Measurements from ENCODE around the gene CRYBB1. TPM values are rescaled to one million over a fixed set of nuclear protein-coding genes. Genes with fewer than 3 reads are reported as not detected.

CRYBB1 gene
- total RNA-seq, 4 donors from 2014 or later: 1.0 TPM; not detected in 3

DNA sequence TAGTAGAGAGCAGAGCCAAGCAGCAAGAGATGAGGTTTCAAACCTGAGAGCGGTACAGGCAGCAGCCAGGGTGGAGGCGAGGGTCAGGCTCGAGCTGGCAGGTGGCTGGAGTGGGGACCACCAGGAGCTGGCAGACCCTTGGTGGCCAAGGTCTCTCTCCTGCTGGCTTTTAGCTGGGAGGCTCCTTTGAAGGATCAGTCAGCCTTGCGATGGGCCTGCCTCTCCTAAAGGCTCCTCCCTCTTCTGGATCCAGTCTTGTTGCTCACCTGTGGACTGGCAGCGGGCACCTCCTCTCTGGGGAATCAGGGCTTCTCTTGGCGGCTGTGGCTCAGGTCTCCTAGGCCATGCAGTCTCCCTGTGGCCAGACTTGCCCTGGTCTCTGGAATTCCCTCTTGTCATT lies 52.6 kb downstream of the CRYBB1 start:
- Histone ChIP-seq H3K36me3 (no peaks in the 10 kb centered on the region), H3K27ac (peak overlapping the region; percentile 81 to 84 (median 83)), H3K4me3 (replicated peaks in 1 of 3) (no peak overlapping the region), H3K4me1 (peaks cover 55 to 69% of the 10 kb centered on the region in 2 donors), H3K27me3 (no peaks in the 10 kb centered on the region), H3K9me3 (no peaks in the 10 kb centered on the region)
- peak; percentile 82 to 85 for DNase-seq
- TF ChIP-seq, protein P1, sequence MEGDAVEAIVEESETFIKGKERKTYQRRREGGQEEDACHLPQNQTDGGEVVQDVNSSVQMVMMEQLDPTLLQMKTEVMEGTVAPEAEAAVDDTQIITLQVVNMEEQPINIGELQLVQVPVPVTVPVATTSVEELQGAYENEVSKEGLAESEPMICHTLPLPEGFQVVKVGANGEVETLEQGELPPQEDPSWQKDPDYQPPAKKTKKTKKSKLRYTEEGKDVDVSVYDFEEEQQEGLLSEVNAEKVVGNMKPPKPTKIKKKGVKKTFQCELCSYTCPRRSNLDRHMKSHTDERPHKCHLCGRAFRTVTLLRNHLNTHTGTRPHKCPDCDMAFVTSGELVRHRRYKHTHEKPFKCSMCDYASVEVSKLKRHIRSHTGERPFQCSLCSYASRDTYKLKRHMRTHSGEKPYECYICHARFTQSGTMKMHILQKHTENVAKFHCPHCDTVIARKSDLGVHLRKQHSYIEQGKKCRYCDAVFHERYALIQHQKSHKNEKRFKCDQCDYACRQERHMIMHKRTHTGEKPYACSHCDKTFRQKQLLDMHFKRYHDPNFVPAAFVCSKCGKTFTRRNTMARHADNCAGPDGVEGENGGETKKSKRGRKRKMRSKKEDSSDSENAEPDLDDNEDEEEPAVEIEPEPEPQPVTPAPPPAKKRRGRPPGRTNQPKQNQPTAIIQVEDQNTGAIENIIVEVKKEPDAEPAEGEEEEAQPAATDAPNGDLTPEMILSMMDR (IDR thresholded peaks at IDR 0.05): no peak
- peak in 1 of 2 donors; percentile 32 for TF ChIP-seq POLR2A (IDR thresholded peaks at IDR 0.05)
- intact Hi-C loops (cut with DNase I): no loop called here
- WGBS, 2 donors: 45 to 52% methylated on average over 3 to 4 of the region's 6 CpGs

DNA sequence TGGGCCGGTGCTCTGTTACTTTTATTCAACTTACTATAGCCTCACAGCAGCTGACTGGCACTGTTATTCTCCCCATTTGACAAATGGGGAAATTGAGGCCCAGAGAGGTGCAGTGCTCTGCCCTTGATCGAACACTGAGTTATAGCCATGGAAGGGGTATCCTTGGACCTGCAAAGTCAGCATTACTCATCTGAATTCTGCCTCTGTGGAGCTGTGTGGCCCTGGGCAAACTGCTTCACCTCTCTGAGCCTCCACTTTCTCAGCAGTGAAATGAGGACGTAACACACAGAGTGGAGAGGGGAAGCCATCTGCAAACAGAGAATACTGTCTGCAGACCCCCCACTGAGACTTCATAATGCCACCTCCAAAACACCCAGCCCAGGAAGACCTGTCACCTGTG lies 53.2 kb downstream of the CRYBB1 start:
- Histone ChIP-seq H3K36me3 (no peaks in the 10 kb centered on the region), H3K4me1 (peaks cover 58 to 66% of the 10 kb centered on the region in 2 donors), H3K27ac (peak overlapping the region; percentile 81 to 84 (median 83)), H3K9me3 (no peaks in the 10 kb centered on the region), H3K4me3 (replicated peaks in 1 of 3) (no peak overlapping the region), H3K27me3 (no peaks in the 10 kb centered on the region)
- intact Hi-C loops (cut with DNase I): no loop called here
- no peak for DNase-seq
- TF ChIP-seq, protein P1 (IDR thresholded peaks at IDR 0.05): no peak
- no peak for TF ChIP-seq POLR2A (IDR thresholded peaks at IDR 0.05)
- 60 to 80% methylated on average over 2 to 3 of the region's 3 CpGs for WGBS, 2 donors

DNA sequence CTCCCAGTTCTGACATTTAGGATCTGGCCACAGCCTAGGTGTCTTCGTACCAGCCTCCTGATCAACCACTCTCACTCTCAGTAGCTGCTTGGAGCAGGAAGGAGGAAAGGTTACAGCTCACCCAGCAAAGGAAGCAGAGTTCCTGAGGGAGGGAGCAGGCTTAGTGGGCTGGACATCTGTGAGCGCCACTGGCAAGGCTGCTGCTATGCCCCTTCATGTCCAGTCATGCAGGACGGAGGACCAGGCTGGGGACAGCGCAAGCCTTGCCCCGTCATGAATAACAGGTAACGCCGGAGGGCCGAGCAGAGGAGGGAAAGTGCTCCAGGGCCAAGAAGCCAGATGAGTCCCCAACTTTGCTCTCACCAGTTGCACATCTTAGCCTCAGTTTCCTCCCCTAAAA lies 53.6 kb downstream of the CRYBB1 start:
- no peaks in the 10 kb centered on the region for H3K27me3 ChIP-seq
- no peaks in the 10 kb centered on the region for H3K9me3 ChIP-seq
- H3K4me1 ChIP-seq: peaks cover 60 to 64% of the 10 kb centered on the region in 2 donors
- H3K36me3 ChIP-seq: no peaks in the 10 kb centered on the region
- TF ChIP-seq, protein P1 (IDR thresholded peaks at IDR 0.05): no peak
- peak in 1 of 2 donors; percentile 73 for TF ChIP-seq POLR2A (IDR thresholded peaks at IDR 0.05)
- peak overlapping the region; percentile 81 to 84 (median 83) for H3K27ac ChIP-seq
- 26 to 40% methylated on average over 5 to 7 of the region's 8 CpGs for WGBS, 2 donors
- peak; percentile 96 to 97 for DNase-seq
- intact Hi-C loops (cut with DNase I): no loop called here
- no peak overlapping the region for H3K4me3 ChIP-seq (replicated peaks in 1 of 3)

GRCh38 chr22:26563022-26563421 lies 54.8 kb downstream of the CRYBB1 start:
- TF ChIP-seq, protein P1 (IDR thresholded peaks at IDR 0.05): no peak
- TF ChIP-seq POLR2A (IDR thresholded peaks at IDR 0.05): no peak
- Histone ChIP-seq H3K4me3 (replicated peaks in 1 of 3) (no peak overlapping the region), H3K4me1 (peaks cover 66 to 70% of the 10 kb centered on the region in 2 donors), H3K36me3 (no peaks in the 10 kb centered on the region), H3K27me3 (no peaks in the 10 kb centered on the region), H3K9me3 (no peaks in the 10 kb centered on the region), H3K27ac (peak overlapping the region; percentile 81 to 86 (median 83))
- intact Hi-C loops (cut with DNase I): no loop called here
- DNase-seq: no peak
- 55 to 59% methylated on average over 5 of the region's 5 CpGs for WGBS, 2 donors

DNA sequence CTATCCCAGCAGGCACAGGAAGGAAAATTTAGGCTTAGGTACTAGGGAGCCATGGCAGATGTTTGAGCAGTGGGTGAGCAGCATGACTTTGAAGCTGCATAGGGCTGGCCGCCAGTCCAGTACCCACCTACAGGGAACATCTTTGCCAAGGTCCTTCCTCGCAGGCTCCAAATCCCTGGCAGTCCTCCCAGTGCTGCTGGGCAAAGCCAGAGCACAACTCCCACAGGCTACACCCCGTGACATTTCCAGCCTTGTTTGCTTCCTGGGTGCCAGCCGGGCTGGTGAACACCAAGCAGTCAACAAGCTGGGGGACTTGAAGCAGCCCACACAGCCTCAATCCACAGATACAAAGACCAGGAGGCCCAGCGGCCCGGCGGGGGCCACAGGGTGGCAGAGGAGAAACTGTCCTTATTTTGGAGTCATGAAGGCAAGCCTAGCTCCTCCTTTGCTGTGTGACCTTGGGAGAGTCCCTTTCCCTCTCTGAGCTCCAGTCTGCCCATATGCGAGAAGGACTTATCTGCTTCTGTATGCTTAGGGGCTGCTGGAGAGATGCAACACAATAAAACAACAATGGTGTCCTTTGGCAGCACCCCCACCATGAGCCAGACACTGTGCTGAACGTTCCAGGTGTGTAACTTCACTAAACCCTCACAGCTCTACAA lies 55.9 kb downstream of the CRYBB1 start:
- DNase-seq: peak; percentile 96 to 97
- Histone ChIP-seq H3K27me3 (no peaks in the 10 kb centered on the region), H3K27ac (peak overlapping the region; percentile 81 to 86 (median 83)), H3K4me1 (peaks cover 65 to 71% of the 10 kb centered on the region in 2 donors), H3K9me3 (no peaks in the 10 kb centered on the region), H3K36me3 (no peaks in the 10 kb centered on the region), H3K4me3 (replicated peaks in 1 of 3) (no peak overlapping the region)
- TF ChIP-seq, protein P1 (IDR thresholded peaks at IDR 0.05): peak in 1 of 6 experiments; percentile 11
- no peak for TF ChIP-seq POLR2A (IDR thresholded peaks at IDR 0.05)
- 56 to 70% methylated on average over 4 to 7 of the region's 9 CpGs for WGBS, 2 donors
- intact Hi-C loops (cut with DNase I): no loop called here
